Fibroblast of pulmonary artery (primary cell): ENCODE measurements around the gene TLL2.

Source experiments
- DNase-seq: peaks from one replicate; pipeline ENCODE4 v3.0.0-alpha.2; 2010; ENCODE audit warnings: low read depth
- H3K4me3 ChIP-seq: replicated peaks from 2 replicates; pipeline ENCODE4 v1.5.1; 2011; ENCODE audit warnings: low read depth, mild to moderate bottlenecking, control low read depth, low read length, moderate library complexity
- TF ChIP-seq, protein P1 (sequence below): IDR thresholded peaks from 2 replicates; pipeline ENCODE4 v1.5.1; 2011; ENCODE audit warnings: mild to moderate bottlenecking, control low read depth, low read length, inconsistent platforms; ENCODE audit errors: missing control alignments

The TLL2 gene

DNA sequence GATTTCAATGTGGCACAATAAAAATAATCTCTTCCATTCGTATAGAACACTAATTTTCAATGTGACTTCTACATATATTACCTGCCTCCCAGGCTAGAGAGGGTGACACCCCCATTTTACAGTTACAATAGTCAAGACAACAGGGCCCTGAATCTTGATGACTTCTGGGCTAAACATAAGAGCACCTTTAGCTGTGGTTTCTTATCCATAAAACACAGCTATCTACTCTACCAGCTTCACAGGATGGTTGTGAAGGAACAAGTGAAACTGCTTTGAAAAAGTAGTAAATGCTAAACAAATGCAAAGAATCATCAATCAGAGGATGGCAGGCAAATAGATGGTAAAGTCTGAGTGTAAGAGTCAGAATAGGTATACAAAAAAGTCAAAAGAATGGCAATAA is 3.6 kb upstream of the TLL2 start:
- DNase-seq, result no peak
- TF ChIP-seq, protein P1, sequence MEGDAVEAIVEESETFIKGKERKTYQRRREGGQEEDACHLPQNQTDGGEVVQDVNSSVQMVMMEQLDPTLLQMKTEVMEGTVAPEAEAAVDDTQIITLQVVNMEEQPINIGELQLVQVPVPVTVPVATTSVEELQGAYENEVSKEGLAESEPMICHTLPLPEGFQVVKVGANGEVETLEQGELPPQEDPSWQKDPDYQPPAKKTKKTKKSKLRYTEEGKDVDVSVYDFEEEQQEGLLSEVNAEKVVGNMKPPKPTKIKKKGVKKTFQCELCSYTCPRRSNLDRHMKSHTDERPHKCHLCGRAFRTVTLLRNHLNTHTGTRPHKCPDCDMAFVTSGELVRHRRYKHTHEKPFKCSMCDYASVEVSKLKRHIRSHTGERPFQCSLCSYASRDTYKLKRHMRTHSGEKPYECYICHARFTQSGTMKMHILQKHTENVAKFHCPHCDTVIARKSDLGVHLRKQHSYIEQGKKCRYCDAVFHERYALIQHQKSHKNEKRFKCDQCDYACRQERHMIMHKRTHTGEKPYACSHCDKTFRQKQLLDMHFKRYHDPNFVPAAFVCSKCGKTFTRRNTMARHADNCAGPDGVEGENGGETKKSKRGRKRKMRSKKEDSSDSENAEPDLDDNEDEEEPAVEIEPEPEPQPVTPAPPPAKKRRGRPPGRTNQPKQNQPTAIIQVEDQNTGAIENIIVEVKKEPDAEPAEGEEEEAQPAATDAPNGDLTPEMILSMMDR, result no peak
- H3K4me3 ChIP-seq, result no peak overlapping the region

DNA sequence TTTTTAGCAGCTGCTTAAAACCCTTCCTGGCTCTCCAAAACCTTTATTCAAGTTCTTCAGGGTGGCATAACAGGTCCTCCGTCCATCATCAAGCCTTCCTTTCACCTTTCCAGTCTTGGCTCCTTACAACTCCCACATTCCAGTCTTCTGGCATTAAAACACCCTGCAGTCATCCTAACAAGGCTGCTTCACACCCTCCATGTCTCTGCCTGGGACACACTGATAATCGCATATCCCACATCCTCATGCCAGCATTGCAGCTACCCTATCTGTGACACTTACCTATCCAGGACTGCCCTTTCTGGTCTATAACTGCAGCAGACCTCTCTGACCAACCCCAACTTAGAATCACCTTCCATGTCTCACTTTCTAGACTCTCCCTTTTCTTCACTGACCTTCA is 2.6 kb upstream of the TLL2 start:
- H3K4me3 ChIP-seq, result no peak overlapping the region
- no peak for DNase-seq
- TF ChIP-seq, protein P1, result no peak

DNA sequence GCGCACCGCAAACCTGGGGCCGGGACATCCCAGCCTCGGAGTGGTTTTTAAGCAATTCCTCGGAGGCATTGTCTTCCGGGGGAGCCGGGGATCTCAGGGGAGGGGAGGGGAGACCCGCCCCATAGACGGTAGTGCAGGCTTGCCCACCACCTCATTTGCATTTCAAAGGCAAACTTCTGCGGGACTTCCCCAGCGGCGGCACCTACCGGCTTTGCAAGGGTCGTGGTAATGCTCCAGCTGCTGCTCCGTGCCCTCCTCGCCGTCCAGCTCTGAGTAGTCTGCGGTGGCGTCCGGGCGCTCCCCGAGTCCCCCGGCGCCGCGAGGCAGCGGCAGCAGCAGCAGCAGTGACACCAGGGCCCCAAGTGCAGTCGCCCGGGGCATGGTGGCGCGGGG is 425 bp downstream of the TLL2 start:
- H3K4me3 ChIP-seq, result peak overlapping the region; percentile 53
- no peak for DNase-seq
- TF ChIP-seq, protein P1, result no peak

DNA sequence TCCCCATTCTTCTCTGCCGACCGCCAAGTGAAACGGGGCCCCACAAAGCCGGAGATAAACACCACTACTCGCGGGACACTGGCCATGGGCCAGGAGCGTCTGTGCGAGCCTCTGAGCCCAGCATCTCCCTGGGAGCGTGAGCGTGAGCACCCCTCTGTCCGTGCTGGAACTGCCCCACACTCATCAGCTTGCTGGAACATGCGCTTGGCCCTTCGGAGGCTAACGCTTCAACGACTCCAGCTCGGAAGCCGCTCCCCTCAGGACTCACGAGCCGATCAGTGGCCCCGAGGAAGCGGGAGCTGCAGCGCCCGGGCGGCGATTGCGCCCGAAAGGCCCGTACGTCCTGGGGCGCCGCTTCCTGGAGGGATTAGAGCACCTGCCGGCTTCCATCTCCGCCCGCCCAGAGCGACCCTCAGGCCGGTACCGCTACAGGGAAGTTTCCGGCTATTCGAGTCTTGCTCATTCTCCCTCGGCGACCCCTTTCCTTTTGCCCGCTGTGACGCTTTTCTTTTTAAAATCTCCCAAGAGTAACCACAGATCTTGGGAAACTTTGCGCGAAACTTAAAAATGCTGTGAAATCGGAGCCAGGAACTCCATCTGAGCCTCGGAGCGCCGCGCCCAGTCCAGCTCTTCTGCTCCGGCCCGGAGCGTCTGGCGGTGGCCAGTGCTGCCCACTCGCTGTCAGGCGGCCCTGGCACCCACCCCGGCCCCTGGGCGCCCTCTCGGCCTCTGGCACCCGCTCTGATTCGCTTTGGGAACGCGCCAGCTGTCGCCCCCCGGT is 1.0 kb downstream of the TLL2 start:
- H3K4me3 ChIP-seq, result peak overlapping the region; percentile 53
- TF ChIP-seq, protein P1, result no peak
- peak; percentile 22 for DNase-seq

DNA sequence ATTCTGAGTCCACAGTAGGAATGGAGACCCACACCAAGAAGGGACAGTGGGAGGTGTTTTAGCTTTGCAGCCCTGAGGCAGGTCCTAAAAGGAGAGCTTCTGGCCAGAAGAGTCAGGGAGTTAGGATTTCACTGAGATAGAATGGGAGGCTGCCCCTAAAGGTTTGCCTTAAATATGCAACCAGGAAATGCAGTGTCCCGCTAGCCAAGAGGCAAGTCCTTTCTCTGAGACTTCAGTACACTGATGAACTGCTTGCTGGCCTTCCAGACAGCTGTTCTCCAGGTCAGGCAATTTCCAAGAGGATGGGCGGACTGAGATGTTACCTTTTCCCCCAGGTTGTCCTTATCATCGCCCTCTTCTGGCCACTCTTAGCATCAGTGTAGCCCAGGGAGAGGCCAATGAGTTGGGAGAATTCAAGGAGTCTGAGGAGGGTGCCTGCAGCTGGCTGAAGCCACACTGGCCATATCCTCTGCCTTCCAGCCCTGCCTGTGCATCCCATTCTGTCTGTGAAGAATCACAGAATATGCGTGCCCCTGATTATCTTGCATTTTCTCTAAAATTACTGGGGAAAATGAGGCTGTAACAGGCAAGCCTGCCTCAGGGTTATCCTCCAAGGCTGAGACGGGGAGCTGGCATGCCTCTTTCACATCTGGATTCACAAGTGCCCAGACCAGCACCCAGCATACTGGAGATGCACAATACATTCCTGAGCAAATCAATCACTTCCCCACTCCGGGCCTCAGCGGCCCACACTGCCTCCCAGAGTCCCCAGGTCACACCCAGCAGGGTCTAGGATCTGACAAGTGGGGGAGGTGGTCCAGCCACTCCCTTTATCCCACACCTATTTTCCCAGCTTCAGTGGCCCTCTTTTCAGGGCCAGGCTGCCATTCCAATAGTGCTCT is 2.4 kb downstream of the TLL2 start:
- TF ChIP-seq, protein P1, result peak; percentile 68
- peak; percentile 25 for DNase-seq
- no peak overlapping the region for H3K4me3 ChIP-seq

DNA sequence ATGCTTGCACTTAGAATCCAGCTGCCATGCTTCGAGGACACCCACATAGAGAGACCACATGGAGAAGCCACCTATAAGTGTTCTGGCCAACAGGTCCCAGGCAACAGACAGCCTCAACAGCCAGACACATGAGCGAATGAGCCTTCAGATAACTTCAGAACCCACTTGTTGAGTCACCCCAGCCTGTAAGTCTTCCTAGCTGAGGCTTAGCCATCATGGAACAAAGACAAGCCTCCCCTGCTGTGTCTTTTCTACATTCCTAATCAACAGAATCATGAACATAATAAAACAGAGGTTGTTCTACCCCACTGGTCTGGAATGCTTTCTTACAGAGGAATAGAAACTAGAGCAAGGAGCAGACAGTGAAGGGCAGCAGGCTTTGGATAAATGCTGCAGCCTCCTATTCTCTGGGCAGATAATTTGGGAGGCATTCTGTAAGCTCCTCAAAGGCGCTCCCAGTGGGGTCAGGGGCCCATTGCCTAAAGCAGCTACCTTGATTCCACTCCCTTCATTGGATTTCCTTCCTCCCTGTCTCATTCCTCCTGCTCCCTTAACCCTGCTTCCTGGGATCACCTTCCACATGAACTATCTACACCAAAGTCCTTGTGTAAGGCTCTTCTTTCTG is 4.6 kb downstream of the TLL2 start:
- H3K4me3 ChIP-seq, result no peak overlapping the region
- TF ChIP-seq, protein P1, result no peak
- DNase-seq, result peak; percentile 14
